LHCN-M2 (cell line): ENCODE results near the gene ABCF3. TPM values are rescaled to one million over a fixed set of nuclear protein-coding genes. Genes with fewer than 3 reads are reported as not detected.

Source experiments
- DNase-seq: peaks from one replicate; pipeline ENCODE4 v3.0.0-alpha.2; 2012; ENCODE audit warnings: low read depth
- total RNA-seq: library from RNA; depleted of rRNA; stranded (reverse); fragments of >200 nt; gene quantifications from 2 replicates; pipeline ENCODE4 v1.2.3, GENCODE V29; 2014

The ABCF3 gene
- total RNA-seq, 1 experiment from 2014 or later = 34.8 TPM

- DNase-seq = no peak
Observed at GRCh38 chr3:184230603-184231528, 44.9 kb downstream of the ABCF3 start.

DNA sequence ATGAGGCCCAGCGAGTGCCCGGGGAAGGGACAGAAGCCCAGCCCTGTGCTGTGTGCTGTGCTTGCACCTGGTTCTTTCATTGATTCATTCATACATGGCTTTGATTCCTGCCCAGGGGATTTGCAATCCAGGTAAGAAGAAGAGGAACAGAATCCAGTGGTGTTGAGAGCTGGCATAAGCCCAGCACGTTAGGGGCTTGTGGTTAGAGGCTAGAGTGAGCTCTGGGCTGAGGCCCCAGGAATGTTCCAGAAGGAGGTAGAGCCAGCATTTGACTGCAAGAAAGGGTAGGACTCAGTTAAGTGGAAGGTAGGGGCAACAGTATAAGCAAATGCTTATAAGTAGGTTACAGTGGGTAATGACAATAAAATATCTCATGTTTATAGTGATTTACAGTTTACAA, 45.7 kb downstream of the ABCF3 start:
- DNase-seq = no peak

GRCh38 chr3:184233127-184233843, 47.3 kb downstream of the ABCF3 start:
- DNase-seq = no peak

GRCh38 chr3:184234224-184234623, 48.2 kb downstream of the ABCF3 start:
- peak; percentile 77 for DNase-seq

- DNase-seq = no peak
Observed at GRCh38 chr3:184234671-184235380, 48.8 kb downstream of the ABCF3 start.

DNA sequence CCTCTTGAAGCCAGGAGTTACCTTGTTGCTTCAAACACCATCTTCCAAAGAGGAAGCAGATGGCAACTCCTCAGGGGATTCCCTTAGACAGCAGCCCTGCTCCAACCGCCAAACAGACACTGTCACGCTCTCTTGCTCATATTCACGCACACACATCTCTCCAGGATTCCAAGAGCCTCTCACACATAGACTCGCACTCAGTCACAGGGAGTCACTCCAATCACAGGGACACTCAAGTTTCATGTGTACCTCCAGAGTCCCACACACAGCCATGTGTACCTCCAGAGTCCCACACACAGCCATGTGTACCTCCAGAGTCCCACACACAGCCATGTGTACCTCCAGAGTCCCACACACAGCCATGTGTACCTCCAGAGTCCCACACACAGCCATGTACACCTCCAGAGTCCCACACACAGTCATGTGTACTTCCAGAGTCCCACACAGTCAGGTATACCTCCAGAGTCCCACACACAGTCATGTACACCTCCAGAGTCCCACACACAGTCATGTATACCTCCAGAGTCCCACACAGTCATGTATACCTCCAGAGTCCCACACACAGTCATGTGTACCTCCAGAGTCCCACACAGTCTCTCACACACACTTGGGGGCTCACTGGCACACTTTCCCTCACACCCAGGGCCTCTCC, 49.5 kb downstream of the ABCF3 start:
- DNase-seq = no peak

- DNase-seq = no peak
Observed at GRCh38 chr3:184236033-184236410, 50.0 kb downstream of the ABCF3 start.

DNA sequence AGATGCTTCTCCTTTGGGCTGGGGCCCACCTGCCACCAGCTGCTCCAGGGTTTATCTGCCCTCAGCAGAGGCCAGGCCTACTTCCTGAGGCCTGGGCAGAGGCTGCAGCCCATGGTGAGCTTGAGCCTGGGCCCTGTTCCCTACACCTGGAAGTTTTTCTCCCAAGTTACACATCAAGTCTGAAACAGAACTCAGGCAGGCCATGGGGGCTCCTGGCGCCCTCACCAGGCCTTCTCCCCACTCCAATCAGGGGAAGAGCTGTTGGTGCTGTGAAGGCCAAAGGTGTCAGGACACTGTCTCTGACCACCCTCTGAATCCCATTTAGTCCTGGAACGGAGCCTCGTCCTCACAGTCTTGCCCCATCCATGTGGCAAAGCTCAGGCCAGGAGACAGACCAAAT, 50.6 kb downstream of the ABCF3 start:
- DNase-seq = no peak

DNA sequence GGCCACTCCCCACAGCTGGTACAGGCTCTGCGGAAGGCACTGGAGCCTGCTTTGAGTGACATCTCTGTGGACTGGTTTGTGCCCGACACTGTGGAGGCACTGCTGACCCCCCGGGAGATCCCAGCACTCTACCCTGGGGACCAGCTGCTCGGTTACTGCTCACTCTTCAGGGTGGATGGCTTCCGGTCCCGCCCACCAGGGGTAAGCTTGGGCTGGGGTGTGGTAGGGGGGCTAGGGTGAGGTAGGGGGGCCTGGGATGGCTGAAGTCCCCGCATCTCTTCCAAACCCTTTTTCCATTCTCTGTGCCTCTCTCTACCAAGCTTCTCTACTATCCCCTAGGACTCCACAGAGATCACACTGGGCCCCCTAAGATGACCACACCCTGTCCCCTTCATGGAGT, 51.2 kb downstream of the ABCF3 start:
- DNase-seq = no peak

DNA sequence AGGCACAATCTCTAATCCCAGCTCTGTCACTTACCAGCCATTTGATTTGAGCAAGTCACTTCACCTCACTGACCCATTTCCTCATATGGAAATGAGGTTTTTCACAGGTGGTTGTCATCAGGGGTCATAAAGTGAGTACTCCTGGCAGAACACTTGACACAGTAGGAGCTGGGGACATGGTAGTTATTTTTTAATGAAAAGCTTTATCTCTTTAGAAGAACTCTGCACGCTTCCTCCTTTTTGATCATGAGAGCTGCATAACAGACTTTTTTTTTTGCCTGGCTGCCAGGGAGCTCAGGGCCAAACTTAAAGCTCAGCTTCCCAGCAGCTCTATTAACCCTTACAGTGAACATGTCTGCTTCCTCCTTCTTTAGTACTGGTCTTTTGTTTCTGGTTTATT, 51.8 kb downstream of the ABCF3 start:
- no peak for DNase-seq

- no peak for DNase-seq
Observed at GRCh38 chr3:184238246-184238818, 52.3 kb downstream of the ABCF3 start.

GRCh38 chr3:184239221-184239620, 53.2 kb downstream of the ABCF3 start:
- DNase-seq = no peak

GRCh38 chr3:184239708-184240107, 53.7 kb downstream of the ABCF3 start:
- DNase-seq = no peak

DNA sequence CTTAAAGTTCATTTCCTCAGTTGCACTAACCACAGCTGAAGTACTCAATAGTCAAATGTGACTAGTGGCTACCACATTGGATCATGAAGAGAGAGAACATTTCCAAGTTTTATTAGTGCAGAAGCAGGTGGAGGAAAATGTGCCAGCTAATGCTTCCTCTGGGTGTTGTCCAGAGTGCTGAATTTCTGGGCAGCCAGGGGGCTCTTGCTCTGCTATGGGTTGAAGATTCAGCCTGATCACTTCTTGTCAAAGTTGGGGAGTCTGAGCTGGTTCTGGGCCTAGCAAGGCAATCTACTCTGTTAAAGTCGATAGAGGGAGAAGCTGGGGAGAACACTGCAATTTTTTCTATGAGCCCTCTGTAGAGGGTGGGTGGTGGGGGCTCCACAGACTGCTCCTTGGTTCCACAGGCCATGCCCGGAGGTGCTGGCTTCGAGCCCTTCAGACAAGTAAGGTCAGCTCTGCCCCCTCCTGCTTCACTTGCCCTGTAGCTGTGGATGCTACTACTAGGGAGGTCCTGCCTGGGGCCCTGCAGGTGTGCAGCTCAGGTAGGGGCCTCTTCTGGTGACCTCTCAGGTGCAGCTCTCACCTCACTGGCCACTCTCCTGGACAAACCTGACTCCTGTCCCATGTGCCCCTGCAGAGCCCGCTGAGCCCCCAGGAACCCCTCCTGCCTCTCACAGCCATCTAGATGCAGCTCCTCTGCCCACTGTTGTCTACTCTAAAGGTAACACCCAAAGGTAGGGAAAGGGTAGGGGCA, 54.6 kb downstream of the ABCF3 start:
- peak; percentile 51 for DNase-seq

GRCh38 chr3:184241141-184241446, 55.1 kb downstream of the ABCF3 start:
- no peak for DNase-seq

- no peak for DNase-seq
Observed at GRCh38 chr3:184241447-184242296, 55.7 kb downstream of the ABCF3 start.

DNA sequence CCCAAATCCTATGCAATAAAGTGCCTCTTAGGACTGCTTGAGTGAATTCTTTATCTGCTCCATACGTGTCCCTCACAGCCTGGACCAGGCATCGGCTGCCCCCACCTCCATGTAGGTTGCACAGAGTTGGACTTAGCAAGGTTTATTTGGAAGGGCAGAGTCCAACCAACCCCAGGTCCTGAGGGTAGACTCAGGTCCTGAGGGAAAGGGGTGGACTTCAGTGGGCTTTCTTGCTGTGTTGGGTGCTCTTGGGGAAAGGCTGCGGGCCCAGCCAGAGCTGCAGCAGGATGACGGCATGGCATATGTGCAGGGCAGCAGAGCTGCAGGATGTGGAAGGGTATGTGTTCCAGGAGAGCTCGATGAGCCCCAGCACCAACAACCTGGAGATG, 56.3 kb downstream of the ABCF3 start:
- no peak for DNase-seq
